Measurements from ENCODE around the gene ITGB8.

DNA sequence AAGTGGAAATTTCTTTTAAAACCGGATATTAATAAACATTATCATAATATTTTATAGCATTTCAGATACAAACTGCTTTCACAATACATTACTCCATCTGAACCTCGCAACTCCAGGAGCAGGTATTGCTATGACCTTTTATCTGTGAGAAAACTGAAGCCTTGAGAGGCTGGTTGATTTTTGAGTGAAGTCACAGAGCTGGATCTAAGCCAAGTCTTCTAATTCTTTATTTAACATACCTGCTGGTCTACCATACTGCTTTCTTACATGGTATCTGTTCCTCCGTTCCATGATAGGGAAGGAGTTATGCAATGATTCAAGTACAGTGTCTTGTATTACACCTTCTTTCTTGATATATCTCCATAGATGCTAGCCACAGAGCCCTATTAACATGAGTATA is 37.4 kb upstream of the ITGB8 start:
- TF ChIP-seq, protein P1, sequence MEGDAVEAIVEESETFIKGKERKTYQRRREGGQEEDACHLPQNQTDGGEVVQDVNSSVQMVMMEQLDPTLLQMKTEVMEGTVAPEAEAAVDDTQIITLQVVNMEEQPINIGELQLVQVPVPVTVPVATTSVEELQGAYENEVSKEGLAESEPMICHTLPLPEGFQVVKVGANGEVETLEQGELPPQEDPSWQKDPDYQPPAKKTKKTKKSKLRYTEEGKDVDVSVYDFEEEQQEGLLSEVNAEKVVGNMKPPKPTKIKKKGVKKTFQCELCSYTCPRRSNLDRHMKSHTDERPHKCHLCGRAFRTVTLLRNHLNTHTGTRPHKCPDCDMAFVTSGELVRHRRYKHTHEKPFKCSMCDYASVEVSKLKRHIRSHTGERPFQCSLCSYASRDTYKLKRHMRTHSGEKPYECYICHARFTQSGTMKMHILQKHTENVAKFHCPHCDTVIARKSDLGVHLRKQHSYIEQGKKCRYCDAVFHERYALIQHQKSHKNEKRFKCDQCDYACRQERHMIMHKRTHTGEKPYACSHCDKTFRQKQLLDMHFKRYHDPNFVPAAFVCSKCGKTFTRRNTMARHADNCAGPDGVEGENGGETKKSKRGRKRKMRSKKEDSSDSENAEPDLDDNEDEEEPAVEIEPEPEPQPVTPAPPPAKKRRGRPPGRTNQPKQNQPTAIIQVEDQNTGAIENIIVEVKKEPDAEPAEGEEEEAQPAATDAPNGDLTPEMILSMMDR (IDR thresholded peaks at IDR 0.05): no peak
- TF ChIP-seq ZFX (IDR thresholded peaks at IDR 0.05; ENCODE audit: borderline replicate concordance): no peak

All from 22Rv1 (cell line).